HCT116 (cell line): ENCODE data around the gene KCNK18. TPM values are rescaled to one million over a fixed set of nuclear protein-coding genes. Genes with fewer than 3 reads are reported as not detected.

Experiments used
- ATAC-seq: fragments of 200-7000 bp; cut with Tn5 transposase; 2 replicates; pipeline ENCODE4 v1.9.1; 2020; ENCODE audit warnings: mild to moderate bottlenecking, moderate library complexity
- BruUV-seq: library from RNA; stranded (reverse); fragments of 400-500 nt; replicated peaks from 2 replicates; lab custom pipeline; 2021; lab: Mats Ljungman, UMichigan
- CTCF ChIA-PET: fragments of 300-600 bp; sonication (Branson Sonifier 250); formaldehyde crosslinking; loops from one replicate; lab custom pipeline; 2021; ENCODE audit warnings: antibody characterized with exemption; lab: Charles Lee
- POLR2A ChIA-PET: fragments of 300-600, 350-600 bp; sonication (Branson Sonifier 250); formaldehyde crosslinking; loops from one replicate; lab custom pipeline; 2021; ENCODE audit warnings: antibody characterized with exemption; lab: Charles Lee
- RAD21 ChIA-PET, 2 experiments: fragments of 300-600 bp; sonication (Branson Sonifier 250); formaldehyde crosslinking; loops; one replicate each; lab custom pipeline; 2023; ENCODE audit warnings: low total read pairs in 2 of 2; ENCODE audit not compliant: uncharacterized antibody in 2 of 2, unreplicated experiment in 2 of 2, low non-redundant PET in 1 of 2; lab: Charles Lee
- DNase-seq: peaks from one replicate; pipeline ENCODE4 v3.0.0-alpha.2; 2010; ENCODE audit warnings: low read depth, low spot score
- H2AFZ ChIP-seq: fragments of 200-600 bp; shearing (Covaris generic), sonication (generic); 2 replicates; pipeline ENCODE4 v1.6.1; 2017; ENCODE audit warnings: low read depth, mixed run types, mixed read lengths, antibody characterized with exemption, low read length; ENCODE audit not compliant: poor library complexity, severe bottlenecking
- H3K27ac ChIP-seq: 2 replicates; pipeline ENCODE4 v1.5.1; 2012; ENCODE audit warnings: low read depth, low read length
- H3K27me3 ChIP-seq: fragments of 200-600 bp; sonication (generic); 2 replicates; pipeline ENCODE4 v1.6.1; 2016; ENCODE audit warnings: mixed run types, low read length, mixed read lengths; ENCODE audit not compliant: insufficient read depth
- H3K36me3 ChIP-seq, 2 experiments: fragments of 200-500 bp in 1 of 2; fragments of 200-600 bp in 1 of 2; sonication (Bioruptor generic) in 1 of 2; sonication (generic) in 1 of 2; 2 replicates each; pipeline versions ENCODE4 v1.5.1 to v1.6.1; 2014 to 2016; ENCODE audit warnings: low read length in 2 of 2, inconsistent platforms in 1 of 2, mixed read lengths in 1 of 2, mixed run types in 1 of 2; ENCODE audit not compliant: insufficient read depth in 2 of 2, control insufficient read depth in 1 of 2
- H3K4me1 ChIP-seq, 2 experiments: fragments of 200-600 bp in 1 of 2; sonication (generic) in 1 of 2; 2 replicates each; pipeline versions ENCODE4 v1.5.1 to v1.6.1; 2012 to 2017; ENCODE audit warnings: low read length in 2 of 2, inconsistent platforms in 1 of 2, mild to moderate bottlenecking in 1 of 2, mixed read lengths in 1 of 2, mixed run types in 1 of 2, moderate library complexity in 1 of 2; ENCODE audit not compliant: insufficient read depth in 2 of 2, control insufficient read depth in 1 of 2
- H3K4me2 ChIP-seq: fragments of 200-600 bp; sonication (generic); 2 replicates; pipeline ENCODE4 v1.6.1; 2017; ENCODE audit warnings: mixed run types, low read length, mixed read lengths
- H3K4me3 ChIP-seq, 2 experiments: fragments of 200-600 bp in 1 of 2; sonication (generic) in 1 of 2; replicated peaks in 1 of 2; 2 replicates each; pipeline ENCODE4 v1.5.1; 2011 to 2016; ENCODE audit warnings: low read length in 2 of 2, control low read depth in 1 of 2, low read depth in 1 of 2, mild to moderate bottlenecking in 1 of 2, mixed read lengths in 1 of 2, mixed run types in 1 of 2
- H3K79me2 ChIP-seq: fragments of 200-600 bp; sonication (generic); 2 replicates; pipeline ENCODE4 v1.6.1; 2017; ENCODE audit warnings: mild to moderate bottlenecking, mixed run types, low read length, moderate library complexity, mixed read lengths; ENCODE audit not compliant: insufficient read depth
- H3K9ac ChIP-seq: fragments of 200-600 bp; sonication (generic); 2 replicates; pipeline ENCODE4 v1.6.1; 2016; ENCODE audit warnings: low read length, mixed read lengths
- H3K9me2 ChIP-seq: fragments of 200-600 bp; sonication (generic), shearing (Covaris generic); 2 replicates; pipeline ENCODE4 v1.6.1; 2017; ENCODE audit warnings: mixed run types, mild to moderate bottlenecking, moderate library complexity; ENCODE audit not compliant: insufficient read depth
- H3K9me3 ChIP-seq, 2 experiments: fragments of 200-500 bp in 1 of 2; fragments of 200-600 bp in 1 of 2; sonication (Bioruptor generic) in 1 of 2; sonication (generic) in 1 of 2; 2 replicates each; pipeline ENCODE4 v1.6.1; 2014 to 2017; ENCODE audit warnings: low read length in 2 of 2, mixed read lengths in 2 of 2, inconsistent platforms in 1 of 2, low read depth in 1 of 2, mild to moderate bottlenecking in 1 of 2, mixed run types in 1 of 2, moderate library complexity in 1 of 2; ENCODE audit not compliant: control insufficient read depth in 1 of 2, insufficient read depth in 1 of 2
- H4K20me1 ChIP-seq: fragments of 200-600 bp; sonication (generic), shearing (Covaris generic); 2 replicates; pipeline ENCODE4 v1.6.1; 2017; ENCODE audit warnings: mixed run types, mild to moderate bottlenecking, moderate library complexity; ENCODE audit not compliant: insufficient read depth
- CEBPB ChIP-seq: IDR thresholded peaks from 2 replicates; pipeline ENCODE4 v1.6.1; 2012; ENCODE audit warnings: low read depth
- ELF1 ChIP-seq: IDR thresholded peaks from 2 replicates; pipeline ENCODE4 v1.6.1; 2012; ENCODE audit warnings: low read depth, borderline replicate concordance
- EZH2 ChIP-seq: fragments of 200-600 bp; sonication (generic); IDR thresholded peaks from 2 replicates; pipeline ENCODE4 v1.6.1; 2017; ENCODE audit warnings: antibody characterized with exemption, mixed run types
- POLR2AphosphoS5 ChIP-seq: IDR thresholded peaks from 2 replicates; pipeline ENCODE4 v1.6.1; 2011; ENCODE audit warnings: mild to moderate bottlenecking, low read depth, low read length, moderate library complexity
- RAD21 ChIP-seq: IDR thresholded peaks from 2 replicates; pipeline ENCODE4 v1.6.1; 2012; ENCODE audit warnings: low read depth, mild to moderate bottlenecking
- SP1 ChIP-seq: IDR thresholded peaks from 2 replicates; pipeline ENCODE4 v1.6.1; 2012; ENCODE audit warnings: low read depth
- ZFX ChIP-seq: fragments of 450-650 bp; IDR thresholded peaks from 2 replicates; pipeline ENCODE4 v1.6.1; 2017
- ZNF274 ChIP-seq: fragments of 200-500 bp; sonication (Bioruptor generic); IDR thresholded peaks from 2 replicates; pipeline ENCODE4 v1.6.1; 2014; ENCODE audit warnings: mild to moderate bottlenecking, low read depth, low read length, inconsistent platforms
- intact Hi-C: fragments of 100-400 bp; cut with micrococcal nuclease; formaldehyde crosslinking; loops from 2 replicates; pipeline ENCODE4 v1.10.0; 2022
- total RNA-seq: library from RNA; stranded (reverse); gene quantifications from one replicate; pipeline ENCODE4 v1.2.1, GENCODE V29; 2021; ENCODE audit not compliant: unreplicated experiment
- TF ChIP-seq, protein P1 (sequence below), 3 experiments: fragments of 200-600 bp in 1 of 3; sonication (generic) in 1 of 3; IDR thresholded peaks in 2 of 3; conservative IDR thresholded peaks in 1 of 3; 2 replicates each; pipeline ENCODE4 v1.5.1; 2012 to 2017; ENCODE audit warnings: low read depth in 2 of 3, low read length in 2 of 3, antibody characterized with exemption in 1 of 3, borderline replicate concordance in 1 of 3, control low read depth in 1 of 3, mild to moderate bottlenecking in 1 of 3, mixed read lengths in 1 of 3, mixed run types in 1 of 3, moderate library complexity in 1 of 3; ENCODE audit not compliant: insufficient read depth in 1 of 3
- TF ChIP-seq, protein P2 (sequence below): IDR thresholded peaks from 2 replicates; pipeline ENCODE4 v1.6.1; 2012

KCNK18 gene
- total RNA-seq, 1 experiment from 2014 or later, result not detected

DNA sequence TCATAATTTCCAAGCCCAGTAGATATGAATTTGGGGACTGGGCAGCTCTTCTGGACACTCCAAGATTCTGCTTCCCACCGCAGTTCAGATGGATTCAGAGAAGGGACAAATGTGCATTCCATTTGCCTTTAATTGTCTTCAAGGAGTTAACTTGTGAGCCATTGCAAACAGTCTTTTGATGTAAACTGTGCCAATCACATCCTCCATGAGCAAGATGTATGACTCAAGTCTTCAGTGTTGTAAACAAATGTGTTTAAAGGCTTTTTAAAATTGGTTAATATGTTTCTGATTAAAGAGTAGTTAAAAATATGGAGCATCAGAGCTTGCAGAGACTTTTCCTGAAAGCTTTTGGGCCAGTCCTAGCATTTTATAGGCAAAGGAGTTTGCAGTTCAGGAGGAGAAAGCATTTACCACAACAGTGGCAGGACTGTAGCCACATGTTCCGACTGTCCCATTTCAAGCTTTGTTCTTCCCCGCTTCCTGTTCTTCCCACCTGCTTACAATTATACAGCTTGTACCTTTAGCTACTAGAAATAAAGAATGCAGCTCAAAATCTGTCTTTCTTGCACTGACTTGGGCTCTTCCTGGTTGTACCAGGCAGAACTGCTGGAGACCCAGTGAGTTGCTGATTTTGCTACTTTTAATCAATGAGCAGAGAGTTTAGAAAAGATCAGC, 49.8 kb downstream of the KCNK18 start:
- RAD21 ChIA-PET, result no interaction called here
- H3K4me3 ChIP-seq, result no peak overlapping the region
- intact Hi-C loops, result no loop called here
- no peaks in the 10 kb centered on the region for H3K9me2 ChIP-seq
- H3K4me2 ChIP-seq, result no peak overlapping the region
- no peaks in the 10 kb centered on the region for H3K79me2 ChIP-seq
- no peak overlapping the region for H2AFZ ChIP-seq
- POLR2A ChIA-PET, result no interaction called here
- H4K20me1 ChIP-seq, result no peaks in the 10 kb centered on the region
- TF ChIP-seq CEBPB (no peak), EZH2 (no peak), POLR2AphosphoS5 (no peak), SP1 (no peak), ELF1 (no peak), ZFX (no peak), RAD21 (no peak), ZNF274 (no peak)
- TF ChIP-seq, protein P1, sequence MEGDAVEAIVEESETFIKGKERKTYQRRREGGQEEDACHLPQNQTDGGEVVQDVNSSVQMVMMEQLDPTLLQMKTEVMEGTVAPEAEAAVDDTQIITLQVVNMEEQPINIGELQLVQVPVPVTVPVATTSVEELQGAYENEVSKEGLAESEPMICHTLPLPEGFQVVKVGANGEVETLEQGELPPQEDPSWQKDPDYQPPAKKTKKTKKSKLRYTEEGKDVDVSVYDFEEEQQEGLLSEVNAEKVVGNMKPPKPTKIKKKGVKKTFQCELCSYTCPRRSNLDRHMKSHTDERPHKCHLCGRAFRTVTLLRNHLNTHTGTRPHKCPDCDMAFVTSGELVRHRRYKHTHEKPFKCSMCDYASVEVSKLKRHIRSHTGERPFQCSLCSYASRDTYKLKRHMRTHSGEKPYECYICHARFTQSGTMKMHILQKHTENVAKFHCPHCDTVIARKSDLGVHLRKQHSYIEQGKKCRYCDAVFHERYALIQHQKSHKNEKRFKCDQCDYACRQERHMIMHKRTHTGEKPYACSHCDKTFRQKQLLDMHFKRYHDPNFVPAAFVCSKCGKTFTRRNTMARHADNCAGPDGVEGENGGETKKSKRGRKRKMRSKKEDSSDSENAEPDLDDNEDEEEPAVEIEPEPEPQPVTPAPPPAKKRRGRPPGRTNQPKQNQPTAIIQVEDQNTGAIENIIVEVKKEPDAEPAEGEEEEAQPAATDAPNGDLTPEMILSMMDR (IDR thresholded peaks at IDR 0.05 in 2 of 3, conservative IDR thresholded peaks at IDR 0.05 in 1 of 3; ENCODE audit: borderline replicate concordance in 1 of 3, insufficient read depth in 1 of 3, low read depth in 2 of 3, low read length in 2 of 3), result no peak
- TF ChIP-seq, protein P2, sequence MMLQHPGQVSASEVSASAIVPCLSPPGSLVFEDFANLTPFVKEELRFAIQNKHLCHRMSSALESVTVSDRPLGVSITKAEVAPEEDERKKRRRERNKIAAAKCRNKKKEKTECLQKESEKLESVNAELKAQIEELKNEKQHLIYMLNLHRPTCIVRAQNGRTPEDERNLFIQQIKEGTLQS, result no peak
- H3K9ac ChIP-seq, result no peak overlapping the region
- H3K4me1 ChIP-seq, result no peaks in the 10 kb centered on the region
- CTCF ChIA-PET, result interaction anchor here (1.3 kb wide), 1 partner anchor 72 kb away, joined by 4 read pairs; no protein-coding TSS in a partner anchor
- peaks cover 13% of the 10 kb centered on the region; the same call in 1 of the 2 replicates for H3K27me3 ChIP-seq
- H3K9me3 ChIP-seq, result no peaks in the 10 kb centered on the region
- DNase-seq, result no peak
- no TSS peak for BruUV-seq
- H3K27ac ChIP-seq, result no peak overlapping the region
- ATAC-seq, result no peak
- no peaks in the 10 kb centered on the region for H3K36me3 ChIP-seq
